Right atrium auricular region (tissue), 2 donors: Measurements from ENCODE around the gene TUB. TPM values are rescaled to one million over a fixed set of nuclear protein-coding genes. Genes with fewer than 3 reads are reported as not detected.
A peak's percentile ranks its signal among the peaks of the same experiment; 100 is the strongest.

ENCODE experiments used
- DNase-seq: peaks from one replicate; pipeline ENCODE4 v3.0.0-alpha.2; 2019; ENCODE audit warnings: low spot score
- H3K27ac ChIP-seq, 2 donors: fragments of 200-600 bp; sonication (generic); 1 replicate in 1 of 2; 2 replicates in 1 of 2; pipeline ENCODE4 v1.5.1; 2016 to 2019
- H3K27me3 ChIP-seq, 2 donors: fragments of 200-600 bp; sonication (generic); one replicate each; pipeline versions ENCODE4 v1.5.1 to v1.6.0; 2017 to 2019
- H3K36me3 ChIP-seq: fragments of 200-600 bp; sonication (generic); one replicate; pipeline ENCODE4 v1.5.1; 2016
- H3K4me1 ChIP-seq, 2 donors: fragments of 200-600 bp; sonication (generic); one replicate each; pipeline versions ENCODE4 v1.5.1 to v1.6.0; 2017 to 2019
- H3K4me3 ChIP-seq, 2 donors: fragments of 200-600 bp; sonication (generic); 1 replicate in 1 of 2; 2 replicates in 1 of 2; pipeline ENCODE4 v1.5.1; 2017 to 2019; ENCODE audit warnings: mild to moderate bottlenecking in 1 of 2, moderate library complexity in 1 of 2
- H3K9me3 ChIP-seq, 2 donors: fragments of 200-600 bp; sonication (generic); one replicate each; pipeline ENCODE4 v1.5.1; 2019
- total RNA-seq, 2 donors: library from RNA; depleted of rRNA; stranded (reverse); fragments of >200 nt; gene quantifications; one replicate each; pipeline ENCODE4 v1.1.0, GENCODE V29; 2016
- TF ChIP-seq, protein P1 (sequence below), 2 donors: fragments of 200-600 bp; sonication (generic); IDR thresholded peaks; one replicate each; pipeline ENCODE4 v1.5.1; 2019; ENCODE audit warnings: antibody characterized with exemption in 2 of 2

TUB gene, protein sequence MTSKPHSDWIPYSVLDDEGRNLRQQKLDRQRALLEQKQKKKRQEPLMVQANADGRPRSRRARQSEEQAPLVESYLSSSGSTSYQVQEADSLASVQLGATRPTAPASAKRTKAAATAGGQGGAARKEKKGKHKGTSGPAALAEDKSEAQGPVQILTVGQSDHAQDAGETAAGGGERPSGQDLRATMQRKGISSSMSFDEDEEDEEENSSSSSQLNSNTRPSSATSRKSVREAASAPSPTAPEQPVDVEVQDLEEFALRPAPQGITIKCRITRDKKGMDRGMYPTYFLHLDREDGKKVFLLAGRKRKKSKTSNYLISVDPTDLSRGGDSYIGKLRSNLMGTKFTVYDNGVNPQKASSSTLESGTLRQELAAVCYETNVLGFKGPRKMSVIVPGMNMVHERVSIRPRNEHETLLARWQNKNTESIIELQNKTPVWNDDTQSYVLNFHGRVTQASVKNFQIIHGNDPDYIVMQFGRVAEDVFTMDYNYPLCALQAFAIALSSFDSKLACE
- 10 to 100 TPM; 11.3 to 22.9 TPM for total RNA-seq

DNA sequence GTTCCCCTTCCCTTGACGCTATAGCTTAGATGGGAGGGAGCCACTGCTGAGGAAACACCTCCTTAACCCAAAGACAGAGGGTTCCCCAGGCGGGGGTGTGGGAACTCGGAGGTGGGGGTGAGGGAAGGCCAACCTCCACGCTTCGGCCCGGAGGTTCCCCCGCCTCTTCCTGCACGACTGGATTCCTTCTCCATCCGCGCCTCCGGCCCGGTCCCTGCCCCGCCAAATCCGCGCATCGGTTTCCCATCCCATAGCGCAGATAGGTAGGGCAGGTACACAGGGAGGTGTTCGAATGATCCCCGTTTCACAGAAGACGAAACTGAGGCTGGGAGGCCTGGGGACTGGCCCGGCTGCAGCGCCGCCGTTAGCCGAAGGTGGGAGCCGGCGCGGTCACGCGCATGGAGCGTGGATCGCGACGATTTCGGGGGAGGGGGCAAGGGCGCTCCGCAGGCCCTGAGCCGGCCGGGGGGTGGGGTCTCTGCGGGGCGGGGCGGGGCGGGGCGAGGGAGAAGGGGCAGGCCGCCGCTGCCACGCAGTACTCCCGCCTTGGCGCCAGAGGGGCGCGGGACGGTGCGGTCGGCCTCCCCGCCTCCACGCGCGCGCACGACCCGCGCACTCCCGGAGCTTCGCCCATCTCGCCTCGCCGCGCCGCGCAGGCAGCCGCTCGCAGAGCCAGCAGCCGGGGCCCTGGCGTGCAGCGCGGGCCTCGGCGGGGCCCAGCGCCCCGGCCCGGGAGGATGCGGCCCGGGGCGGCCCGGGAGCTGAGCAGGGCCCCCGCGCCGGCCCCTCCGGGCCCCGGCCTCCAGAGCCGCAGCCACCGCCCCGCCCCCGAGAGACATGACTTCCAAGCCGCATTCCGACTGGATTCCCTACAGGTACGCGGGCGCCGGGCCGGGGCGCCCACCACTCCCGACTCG is at the start of gene TUB:
TUB (plus strand) TSS at position 538 of the 917 bp plus-strand sequence; CDS start at position 838, 300 bp downstream.
- Histone ChIP-seq H3K4me3 (peak within 1 kb of the TSS; percentile 64 to 70), H3K27me3 (no peaks in the 10 kb centered on the region), H3K27ac (peak within 1 kb of the TSS; percentile 49 to 61), H3K4me1 (peaks cover 0 to 49% of the 10 kb centered on the region in 2 donors), H3K9me3 (no peaks in the 10 kb centered on the region), H3K36me3 (no peaks in the 10 kb centered on the region)
- no peak for DNase-seq
- TF ChIP-seq, protein P1, sequence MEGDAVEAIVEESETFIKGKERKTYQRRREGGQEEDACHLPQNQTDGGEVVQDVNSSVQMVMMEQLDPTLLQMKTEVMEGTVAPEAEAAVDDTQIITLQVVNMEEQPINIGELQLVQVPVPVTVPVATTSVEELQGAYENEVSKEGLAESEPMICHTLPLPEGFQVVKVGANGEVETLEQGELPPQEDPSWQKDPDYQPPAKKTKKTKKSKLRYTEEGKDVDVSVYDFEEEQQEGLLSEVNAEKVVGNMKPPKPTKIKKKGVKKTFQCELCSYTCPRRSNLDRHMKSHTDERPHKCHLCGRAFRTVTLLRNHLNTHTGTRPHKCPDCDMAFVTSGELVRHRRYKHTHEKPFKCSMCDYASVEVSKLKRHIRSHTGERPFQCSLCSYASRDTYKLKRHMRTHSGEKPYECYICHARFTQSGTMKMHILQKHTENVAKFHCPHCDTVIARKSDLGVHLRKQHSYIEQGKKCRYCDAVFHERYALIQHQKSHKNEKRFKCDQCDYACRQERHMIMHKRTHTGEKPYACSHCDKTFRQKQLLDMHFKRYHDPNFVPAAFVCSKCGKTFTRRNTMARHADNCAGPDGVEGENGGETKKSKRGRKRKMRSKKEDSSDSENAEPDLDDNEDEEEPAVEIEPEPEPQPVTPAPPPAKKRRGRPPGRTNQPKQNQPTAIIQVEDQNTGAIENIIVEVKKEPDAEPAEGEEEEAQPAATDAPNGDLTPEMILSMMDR (IDR thresholded peaks at IDR 0.05): no peak

- DNase-seq: peak; percentile 42
- no peaks in the 10 kb centered on the region for H3K36me3 ChIP-seq
- peaks cover 0 to 13% of the 10 kb centered on the region in 2 donors for H3K4me1 ChIP-seq
- H3K9me3 ChIP-seq: no peaks in the 10 kb centered on the region
- H3K4me3 ChIP-seq: no peak overlapping the region
- TF ChIP-seq, protein P1 (IDR thresholded peaks at IDR 0.05): no peak
- H3K27ac ChIP-seq: no peak overlapping the region
- H3K27me3 ChIP-seq: no peaks in the 10 kb centered on the region
These were observed 49.5 kb upstream of the TUB start for GRCh38 chr11:8031248-8032115.

DNA sequence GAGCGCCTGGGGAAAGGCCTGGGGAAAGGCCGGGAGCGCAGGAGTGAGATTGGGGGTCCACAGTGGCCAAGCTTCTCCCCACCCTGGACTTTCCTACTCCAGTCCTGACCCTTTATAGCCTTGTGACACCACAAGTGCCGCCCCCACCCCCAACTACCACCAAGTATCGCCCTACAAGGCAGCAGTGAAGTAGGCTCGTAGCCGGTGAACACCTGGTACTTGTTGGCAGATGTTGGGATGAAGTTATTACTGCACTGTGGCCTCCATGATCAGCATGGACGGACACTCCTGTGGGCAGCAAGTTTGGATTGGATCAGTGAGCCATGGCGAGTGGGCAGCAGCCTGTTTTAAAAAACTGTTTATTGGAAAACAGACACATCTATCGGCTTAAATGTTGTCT is 48.9 kb upstream of the TUB start:
- peak; percentile 57 for DNase-seq
- no peak overlapping the region for H3K4me3 ChIP-seq
- TF ChIP-seq, protein P1 (IDR thresholded peaks at IDR 0.05): no peak
- no peaks in the 10 kb centered on the region for H3K36me3 ChIP-seq
- peaks cover 0 to 13% of the 10 kb centered on the region in 2 donors for H3K4me1 ChIP-seq
- H3K9me3 ChIP-seq: no peaks in the 10 kb centered on the region
- H3K27me3 ChIP-seq: no peaks in the 10 kb centered on the region
- no peak overlapping the region for H3K27ac ChIP-seq

- H3K27ac ChIP-seq: no peak overlapping the region
- DNase-seq: peak; percentile 36
- TF ChIP-seq, protein P1 (IDR thresholded peaks at IDR 0.05): no peak
- no peak overlapping the region for H3K4me3 ChIP-seq
- no peaks in the 10 kb centered on the region for H3K36me3 ChIP-seq
- no peaks in the 10 kb centered on the region for H3K27me3 ChIP-seq
- H3K4me1 ChIP-seq: peaks cover 0 to 13% of the 10 kb centered on the region in 2 donors
- H3K9me3 ChIP-seq: no peaks in the 10 kb centered on the region
These were observed 48.3 kb upstream of the TUB start for GRCh38 chr11:8032576-8033304.
